KBM-7 (cell line): ENCODE results near the gene AFF3.

Experiments used
- DNase-seq: peaks from one replicate; pipeline ENCODE4 v3.0.0-alpha.2; 2015
- in situ Hi-C: fragments of 300-500 bp; cut with MboI; formaldehyde crosslinking; loops from 2 replicates; pipeline ENCODE4 v1.14.3; 2020; ENCODE audit warnings: low sequenced_read_pairs, low pct_unique_long_range_greater_than_20kb, mixed read lengths

AFF3 gene

GRCh38 chr2:100052650-100053049 lies 89.7 kb downstream of the AFF3 start:
- in situ Hi-C loops: no loop called here
- DNase-seq: no peak

- in situ Hi-C loops: no loop called here
- DNase-seq: no peak
Observed at GRCh38 chr2:100051253-100051652, 91.1 kb downstream of the AFF3 start.

GRCh38 chr2:100050685-100051084 lies 91.7 kb downstream of the AFF3 start:
- no peak for DNase-seq
- in situ Hi-C loops: no loop called here

- in situ Hi-C loops: no loop called here
Observed at GRCh38 chr2:100046961-100047947, 95.1 kb downstream of the AFF3 start.

GRCh38 chr2:100045000-100045399 lies 97.4 kb downstream of the AFF3 start:
- no peak for DNase-seq
- in situ Hi-C loops: no loop called here

More at GRCh38 chr2:100046961-100047947, 95.1 kb downstream of the AFF3 start:
- no peak for DNase-seq

- no peak for DNase-seq
- in situ Hi-C loops: no loop called here
Observed at GRCh38 chr2:100043891-100044255, 98.5 kb downstream of the AFF3 start.

- in situ Hi-C loops: no loop called here
- no peak for DNase-seq
Observed at GRCh38 chr2:100043081-100043890, 99.1 kb downstream of the AFF3 start.

GRCh38 chr2:100042562-100042961 lies 99.8 kb downstream of the AFF3 start:
- no peak for DNase-seq
- in situ Hi-C loops: no loop called here

GRCh38 chr2:100041946-100042345 lies 100.4 kb downstream of the AFF3 start:
- in situ Hi-C loops: no loop called here
- no peak for DNase-seq

GRCh38 chr2:100041385-100041784 lies 101.0 kb downstream of the AFF3 start:
- in situ Hi-C loops: no loop called here
- no peak for DNase-seq

GRCh38 chr2:100040906-100041305 lies 101.5 kb downstream of the AFF3 start:
- in situ Hi-C loops: no loop called here
- no peak for DNase-seq

GRCh38 chr2:100039291-100039980 lies 103.0 kb downstream of the AFF3 start:
- peak; percentile 15 for DNase-seq
- in situ Hi-C loops: no loop called here

- in situ Hi-C loops: no loop called here
- no peak for DNase-seq
Observed at GRCh38 chr2:100038011-100038410, 104.4 kb downstream of the AFF3 start.

- in situ Hi-C loops: no loop called here
- DNase-seq: peak; percentile 4
Observed at GRCh38 chr2:100036793-100037192, 105.6 kb downstream of the AFF3 start.

- in situ Hi-C loops: no loop called here
- DNase-seq: no peak
Observed at GRCh38 chr2:100036026-100036425, 106.4 kb downstream of the AFF3 start.

GRCh38 chr2:100034431-100034830 lies 108.0 kb downstream of the AFF3 start:
- in situ Hi-C loops: no loop called here
- DNase-seq: no peak

GRCh38 chr2:100033976-100034375 lies 108.4 kb downstream of the AFF3 start:
- no peak for DNase-seq
- in situ Hi-C loops: no loop called here

- in situ Hi-C loops: no loop called here
- no peak for DNase-seq
Observed at GRCh38 chr2:100031604-100032003, 110.8 kb downstream of the AFF3 start.

GRCh38 chr2:100029460-100029859 lies 112.9 kb downstream of the AFF3 start:
- in situ Hi-C loops: no loop called here
- no peak for DNase-seq
